Fibroblast of lung (primary cell): ENCODE results near the gene FOXC1. TPM values are rescaled to one million over a fixed set of nuclear protein-coding genes. Genes with fewer than 3 reads are reported as not detected.

Source experiments
- DNase-seq, 2 donors: peaks; one replicate each; pipeline versions ENCODE4 v3.0.0 to v3.0.0-alpha.2; 2010; ENCODE audit warnings: low read depth in 2 of 2
- H2AFZ ChIP-seq: 2 replicates; pipeline ENCODE4 v1.5.1; 2012; ENCODE audit warnings: low read length, control low read depth, inconsistent platforms
- H3K27ac ChIP-seq: 2 replicates; pipeline ENCODE4 v1.5.1; 2011; ENCODE audit warnings: low read length, control low read depth; ENCODE audit not compliant: insufficient read depth
- H3K27me3 ChIP-seq: 2 replicates; pipeline ENCODE4 v1.5.1; 2011; ENCODE audit warnings: mild to moderate bottlenecking, low read length; ENCODE audit not compliant: control insufficient read depth, insufficient read depth
- H3K36me3 ChIP-seq: 2 replicates; pipeline ENCODE4 v1.5.1; 2011; ENCODE audit warnings: low read length; ENCODE audit not compliant: control insufficient read depth, insufficient read depth
- H3K4me1 ChIP-seq: 2 replicates; pipeline ENCODE4 v1.5.1; 2011; ENCODE audit warnings: low read length; ENCODE audit not compliant: control insufficient read depth, insufficient read depth; ENCODE audit errors: extremely low read depth
- H3K4me2 ChIP-seq: 2 replicates; pipeline ENCODE4 v1.5.1; 2011; ENCODE audit warnings: low read length, control low read depth; ENCODE audit not compliant: insufficient read depth; ENCODE audit errors: extremely low read depth
- H3K4me3 ChIP-seq, 4 experiments: fragments of 200-600 bp in 1 of 4; sonication (generic) in 1 of 4; replicated peaks in 1 of 4; 2 replicates each; pipeline ENCODE4 v1.5.1; 2011 to 2016; ENCODE audit warnings: low read length in 4 of 4, low read depth in 3 of 4, mild to moderate bottlenecking in 3 of 4, control low read depth in 2 of 4, inconsistent platforms in 1 of 4, mixed read lengths in 1 of 4; ENCODE audit not compliant: insufficient read depth in 1 of 4; ENCODE audit errors: control extremely low read depth in 1 of 4
- H3K79me2 ChIP-seq: 2 replicates; pipeline ENCODE4 v1.5.1; 2012; ENCODE audit warnings: mild to moderate bottlenecking, low read length, inconsistent platforms; ENCODE audit not compliant: control insufficient read depth, insufficient read depth
- H3K9ac ChIP-seq: 2 replicates; pipeline ENCODE4 v1.5.1; 2011; ENCODE audit warnings: mild to moderate bottlenecking, low read length, control low read depth; ENCODE audit not compliant: insufficient read depth
- H3K9me3 ChIP-seq: 2 replicates; pipeline ENCODE4 v1.5.1; 2012; ENCODE audit warnings: low read depth, low read length; ENCODE audit not compliant: control insufficient read depth, insufficient read depth
- H4K20me1 ChIP-seq: 2 replicates; pipeline ENCODE4 v1.5.1; 2011; ENCODE audit warnings: low read length; ENCODE audit not compliant: control insufficient read depth, insufficient read depth; ENCODE audit errors: extremely low read depth
- CTCF ChIP-seq, 2 donors: IDR thresholded peaks in 1 of 2; conservative IDR thresholded peaks in 1 of 2; 1 replicate in 1 of 2; 2 replicates in 1 of 2; pipeline ENCODE4 v1.5.1; 2011 to 2012; ENCODE audit warnings: low read length in 2 of 2, control low read depth in 1 of 2, inconsistent platforms in 1 of 2, low read depth in 1 of 2, mild to moderate bottlenecking in 1 of 2
- EZH2 ChIP-seq: IDR thresholded peaks from 2 replicates; pipeline ENCODE4 v1.5.1; 2012; ENCODE audit warnings: low read length, control low read depth, mild to moderate bottlenecking; ENCODE audit errors: missing control alignments
- polyA plus RNA-seq, 2 donors: library from polyadenylated mRNA; depleted of rRNA in 1 of 2; stranded (reverse) in 1 of 2; unstranded in 1 of 2; fragments of >200 nt; gene quantifications; 2 replicates each; pipeline ENCODE4 v1.2.1, GENCODE V29; 2011 to 2012; ENCODE audit warnings: missing spikeins in 1 of 2
- total RNA-seq: library from RNA; depleted of rRNA; stranded (reverse); fragments of >200 nt; gene quantifications from 2 replicates; pipeline ENCODE4 v1.2.1, GENCODE V29; 2014

The FOXC1 gene
- total and polyA plus RNA-seq, 2 donors (not counting 1 experiment from before 2014, with no cell fraction given): 0.66 to 2.3 TPM

GRCh38 chr6:1608222-1609040 is 1.3 kb upstream of the FOXC1 start:
- DNase-seq: peak in 1 of 2 donors; percentile 28
- Histone ChIP-seq H2AFZ (no peak overlapping the region), H3K27ac (no peak overlapping the region), H3K4me2 (peak overlapping the region; percentile 68), H4K20me1 (no peaks in the 10 kb centered on the region), H3K9ac (no peak overlapping the region), H3K79me2 (peaks cover 2% of the 10 kb centered on the region), H3K4me1 (peaks cover 4% of the 10 kb centered on the region), H3K27me3 (peaks cover 57% of the 10 kb centered on the region), H3K9me3 (no peaks in the 10 kb centered on the region), H3K4me3 (no peak overlapping the region), H3K36me3 (no peaks in the 10 kb centered on the region)
- TF ChIP-seq EZH2: peak; percentile 80
- no peak for TF ChIP-seq CTCF (conservative IDR thresholded peaks at IDR 0.05 in 1 of 2, IDR thresholded peaks at IDR 0.05 in 1 of 2; ENCODE audit: low read depth in 1 of 2, low read length in 2 of 2)

GRCh38 chr6:1609041-1609647 is 571 bp upstream of the FOXC1 start:
- Histone ChIP-seq H3K36me3 (no peaks in the 10 kb centered on the region), H2AFZ (peak overlapping the region; percentile 41), H3K9ac (peak overlapping the region; percentile 53), H3K27ac (no peak overlapping the region), H4K20me1 (no peaks in the 10 kb centered on the region), H3K4me1 (peaks cover 4% of the 10 kb centered on the region), H3K4me3 (peak overlapping the region in 3 of 4 experiments; percentile 34 to 67 (median 36)), H3K4me2 (peak overlapping the region; percentile 68), H3K27me3 (peaks cover 50% of the 10 kb centered on the region), H3K79me2 (peaks cover 2% of the 10 kb centered on the region), H3K9me3 (no peaks in the 10 kb centered on the region)
- DNase-seq: no peak
- TF ChIP-seq CTCF (conservative IDR thresholded peaks at IDR 0.05 in 1 of 2, IDR thresholded peaks at IDR 0.05 in 1 of 2; ENCODE audit: low read depth in 1 of 2, low read length in 2 of 2) (no peak), EZH2 (no peak)

- peak overlapping the region; percentile 75 for H3K4me2 ChIP-seq
- H3K9me3 ChIP-seq: no peaks in the 10 kb centered on the region
- H3K27ac ChIP-seq: peak overlapping the region; percentile 66
- peak overlapping the region; percentile 55 to 67 (median 61) for H3K4me3 ChIP-seq
- H3K36me3 ChIP-seq: no peaks in the 10 kb centered on the region
- DNase-seq: peak; percentile 36 to 45
- H3K4me1 ChIP-seq: no peaks in the 10 kb centered on the region
- H3K27me3 ChIP-seq: peaks cover 37% of the 10 kb centered on the region
- peak overlapping the region; percentile 58 for H3K9ac ChIP-seq
- no peaks in the 10 kb centered on the region for H4K20me1 ChIP-seq
- peaks cover 2% of the 10 kb centered on the region for H3K79me2 ChIP-seq
- H2AFZ ChIP-seq: peak overlapping the region; percentile 58
- TF ChIP-seq EZH2: no peak
- TF ChIP-seq CTCF (conservative IDR thresholded peaks at IDR 0.05 in 1 of 2, IDR thresholded peaks at IDR 0.05 in 1 of 2; ENCODE audit: low read depth in 1 of 2, low read length in 2 of 2): no peak
These were observed 994 bp downstream of the FOXC1 start for GRCh38 chr6:1610497-1611321.
